PFSK-1 (cell line): Measurements from ENCODE around the gene OR10H3.

ENCODE experiments used
- FOXP2 ChIP-seq: optimal IDR thresholded peaks from 2 replicates; pipeline ENCODE3; 2011; ENCODE audit warnings: borderline replicate concordance, control low read depth, inconsistent platforms; ENCODE audit not compliant: insufficient read depth; ENCODE audit errors: extremely low read length, extremely low read depth
- POLR2AphosphoS5 ChIP-seq: IDR thresholded peaks from 2 replicates; pipeline ENCODE4 v1.6.1; 2012; ENCODE audit warnings: low read depth, mild to moderate bottlenecking, control low read depth, low read length, moderate library complexity
- REST ChIP-seq, 2 experiments: IDR thresholded peaks; 2 replicates each; pipeline versions ENCODE4 v1.6.1 to v1.8.0; 2011 to 2012; ENCODE audit warnings: low read depth in 2 of 2, low read length in 2 of 2, control low read depth in 1 of 2, inconsistent platforms in 1 of 2, mild to moderate bottlenecking in 1 of 2, moderate library complexity in 1 of 2; ENCODE audit not compliant: insufficient read depth in 1 of 2
- SIN3A ChIP-seq: IDR thresholded peaks from 2 replicates; pipeline ENCODE4 v1.6.1; 2012; ENCODE audit warnings: mild to moderate bottlenecking, low read length, moderate library complexity, borderline replicate concordance; ENCODE audit not compliant: insufficient read depth

- TF ChIP-seq REST (IDR thresholded peaks at IDR 0.05; ENCODE audit: insufficient read depth in 1 of 2, low read depth in 2 of 2, low read length in 2 of 2) (peak; percentile 78 to 91), SIN3A (no peak), POLR2AphosphoS5 (no peak), FOXP2 (no peak)
These were observed 20.0 kb upstream of the OR10H3 start for GRCh38 chr19:15717809-15718208.
